Esophagus squamous epithelium (tissue), 4 donors: Measurements from ENCODE around the gene TMEM116.

Experiments
- CTCF ChIP-seq, 6 experiments: fragments of 450-650 bp in 4 of 6; fragments of 200-600 bp in 2 of 6; sonication (generic) in 2 of 6; IDR thresholded peaks; one replicate each; pipeline ENCODE4 v1.5.1; 2016 to 2019; ENCODE audit warnings: antibody characterized with exemption in 6 of 6, mild to moderate bottlenecking in 4 of 6, moderate library complexity in 4 of 6
- POLR2A ChIP-seq, 4 donors: fragments of 450-650 bp; IDR thresholded peaks; one replicate each; pipeline ENCODE4 v1.6.1; 2017; ENCODE audit warnings: antibody characterized with exemption in 4 of 4, mild to moderate bottlenecking in 4 of 4, moderate library complexity in 3 of 4

DNA sequence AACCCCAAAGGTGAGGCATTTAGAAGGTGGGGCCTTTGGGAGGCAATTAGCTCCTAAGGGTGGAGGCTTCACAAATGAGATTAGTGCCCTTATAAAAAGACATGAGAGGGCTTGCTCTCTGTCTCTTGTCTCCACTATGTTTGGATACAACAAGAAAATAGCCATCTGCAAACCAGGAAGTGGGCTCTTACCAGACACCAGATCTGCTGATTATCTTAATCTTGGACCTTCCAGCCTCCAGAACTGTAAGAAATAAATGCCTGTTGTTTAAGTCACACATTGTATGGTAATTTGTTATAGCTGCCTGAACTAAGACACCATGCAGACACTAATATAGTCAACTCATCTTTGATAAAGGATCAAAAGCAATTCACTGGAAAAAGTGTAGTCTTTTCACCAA lies 34.4 kb downstream of the TMEM116 start:
- TF ChIP-seq CTCF (IDR thresholded peaks at IDR 0.05) (no peak), POLR2A (IDR thresholded peaks at IDR 0.05) (no peak)
